B cell (primary cell): ENCODE results near the gene HMOX1. TPM values are rescaled to one million over a fixed set of nuclear protein-coding genes. Genes with fewer than 3 reads are reported as not detected.

ENCODE experiments used
- ATAC-seq: fragments of 200-7000 bp; cut with Tn5 transposase; one replicate; pipeline ENCODE4 v1.10.0; 2021; ENCODE audit warnings: low read depth, mild to moderate bottlenecking, moderate number of reproducible peaks, moderate library complexity
- CTCF ChIA-PET: fragments of 350-600 bp; sonication (Branson Sonifier 250); formaldehyde crosslinking; loops from one replicate; lab custom pipeline; 2021; ENCODE audit warnings: antibody characterized with exemption, inconsistent platforms; lab: Charles Lee
- POLR2A ChIA-PET: fragments of 350-600 bp; sonication (Branson Sonifier 250); formaldehyde crosslinking; loops from one replicate; lab custom pipeline; 2021; ENCODE audit warnings: antibody characterized with exemption; lab: Charles Lee
- DNase-seq: peaks from one replicate; pipeline ENCODE4 v3.0.0; 2013
- H2AFZ ChIP-seq: 2 replicates; pipeline ENCODE4 v1.6.1; 2012; ENCODE audit warnings: mild to moderate bottlenecking, low read depth, low read length; ENCODE audit not compliant: insufficient read depth, poor library complexity, severe bottlenecking
- H3K27ac ChIP-seq, 2 donors: 1 replicate in 1 of 2; 2 replicates in 1 of 2; pipeline ENCODE4 v1.5.1; 2012 to 2013; ENCODE audit warnings: low read length in 2 of 2, mild to moderate bottlenecking in 2 of 2, moderate library complexity in 1 of 2
- H3K27me3 ChIP-seq, 4 experiments: fragments of 200-600 bp in 1 of 4; sonication (generic) in 1 of 4; replicated peaks in 1 of 4; 1 replicate in 2 of 4; 2 replicates in 2 of 4; pipeline versions ENCODE4 v1.6.1 to v1.7.0; 2013 to 2016; ENCODE audit warnings: low read length in 3 of 4, mild to moderate bottlenecking in 2 of 4, mixed read lengths in 1 of 4, moderate library complexity in 1 of 4; ENCODE audit not compliant: insufficient read depth in 4 of 4, control insufficient read depth in 3 of 4; ENCODE audit errors: control extremely low read depth in 1 of 4
- H3K36me3 ChIP-seq, 2 experiments: replicated peaks in 1 of 2; 1 replicate in 1 of 2; 2 replicates in 1 of 2; pipeline versions ENCODE4 v1.6.1 to v1.7.1; 2013; ENCODE audit warnings: low read length in 1 of 2; ENCODE audit not compliant: insufficient read depth in 2 of 2, control insufficient read depth in 1 of 2; ENCODE audit errors: control extremely low read depth in 1 of 2, extremely low read depth in 1 of 2
- H3K4me1 ChIP-seq, 2 donors: fragments of 200-600 bp in 1 of 2; sonication (generic) in 1 of 2; 1 replicate in 1 of 2; 2 replicates in 1 of 2; pipeline versions ENCODE4 v1.5.1 to v1.6.1; 2013 to 2017; ENCODE audit warnings: low read length in 2 of 2; ENCODE audit not compliant: control insufficient read depth in 2 of 2, insufficient read depth in 2 of 2
- H3K4me2 ChIP-seq: replicated peaks from 2 replicates; pipeline ENCODE3; 2012; ENCODE audit warnings: mild to moderate bottlenecking, low read depth, low read length; ENCODE audit not compliant: poor library complexity, severe bottlenecking
- H3K4me3 ChIP-seq, 5 experiments: fragments of 200-600 bp in 1 of 5; sonication (generic) in 1 of 5; 1 replicate in 3 of 5; 2 replicates in 2 of 5; pipeline versions ENCODE4 v1.5.1 to v1.7.0; 2011 to 2016; ENCODE audit warnings: low read length in 4 of 5, mild to moderate bottlenecking in 4 of 5, low read depth in 2 of 5, control low read depth in 1 of 5, moderate library complexity in 1 of 5; ENCODE audit not compliant: insufficient read depth in 1 of 5; ENCODE audit errors: control extremely low read depth in 1 of 5, extremely low read depth in 1 of 5
- H3K79me2 ChIP-seq: fragments of 200-600 bp; sonication (generic); one replicate; pipeline ENCODE4 v1.6.0; 2016; ENCODE audit warnings: low read length; ENCODE audit not compliant: control insufficient read depth, insufficient read depth
- H3K9ac ChIP-seq: fragments of 200-600 bp; sonication (generic); 2 replicates; pipeline ENCODE4 v1.6.1; 2017; ENCODE audit warnings: mild to moderate bottlenecking, low read length, moderate library complexity
- H3K9me3 ChIP-seq, 3 donors: one replicate each; pipeline versions ENCODE4 v1.6.1 to v1.7.1; 2013; ENCODE audit warnings: low read length in 2 of 3; ENCODE audit not compliant: control insufficient read depth in 2 of 3, insufficient read depth in 1 of 3; ENCODE audit errors: control extremely low read depth in 1 of 3
- H4K20me1 ChIP-seq: 2 replicates; pipeline ENCODE4 v1.6.0; 2012; ENCODE audit warnings: mild to moderate bottlenecking, low read length; ENCODE audit not compliant: insufficient read depth, control insufficient read depth, poor library complexity, severe bottlenecking
- H3K27ac Mint-ChIP-seq: one replicate; pipeline ENCODE4 v1.8.0; 2021; ENCODE audit warnings: mixed read lengths
- H3K27me3 Mint-ChIP-seq: one replicate; pipeline ENCODE4 v1.8.0; 2021; ENCODE audit warnings: mixed read lengths
- H3K4me1 Mint-ChIP-seq: one replicate; pipeline ENCODE4 v1.8.0; 2021; ENCODE audit warnings: mixed read lengths
- H3K4me3 Mint-ChIP-seq: one replicate; pipeline ENCODE4 v1.8.0; 2021; ENCODE audit warnings: mixed read lengths
- H3K9me3 Mint-ChIP-seq: one replicate; pipeline ENCODE4 v1.8.0; 2022; ENCODE audit warnings: mixed read lengths; ENCODE audit not compliant: insufficient read depth
- EZH2 ChIP-seq: IDR thresholded peaks from 2 replicates; pipeline ENCODE4 v1.6.1; 2012; ENCODE audit warnings: borderline replicate concordance, low read depth, mild to moderate bottlenecking, moderate library complexity, low read length; ENCODE audit not compliant: insufficient read depth, poor library complexity, severe bottlenecking
- WGBS: methylation state at CpG from one replicate; pipeline ENCODE4 v1.1.5; 2013; ENCODE audit warnings: missing lambda C conversion rate; ENCODE audit not compliant: insufficient coverage; 5-methylcytosine and 5-hydroxymethylcytosine counted together
- intact Hi-C: fragments of 100-400 bp; cut with micrococcal nuclease; formaldehyde crosslinking; loops from one replicate; pipeline ENCODE4 v1.10.0; 2022
- polyA plus RNA-seq: library from polyadenylated mRNA; depleted of rRNA; stranded (reverse); fragments of >200 nt; gene quantifications from 2 replicates; pipeline ENCODE4 v1.2.3, GENCODE V29; 2012
- total RNA-seq, 2 donors: library from RNA; stranded (reverse); fragments of 120-200 nt in 1 of 2; gene quantifications; 1 replicate in 1 of 2; 2 replicates in 1 of 2; pipeline versions ENCODE4 v1.2.3 to v1.2.4, GENCODE V29; 2013 to 2022
- TF ChIP-seq, protein P1 (sequence below): fragments of 200-600 bp; IDR thresholded peaks from one replicate; pipeline ENCODE4 v1.8.0; 2022; ENCODE audit warnings: antibody characterized with exemption, mild to moderate bottlenecking

Gene HMOX1
- total and polyA plus RNA-seq, 2 donors (not counting 1 experiment from before 2014, with no cell fraction given), result 9.4 to 21.9 TPM

DNA sequence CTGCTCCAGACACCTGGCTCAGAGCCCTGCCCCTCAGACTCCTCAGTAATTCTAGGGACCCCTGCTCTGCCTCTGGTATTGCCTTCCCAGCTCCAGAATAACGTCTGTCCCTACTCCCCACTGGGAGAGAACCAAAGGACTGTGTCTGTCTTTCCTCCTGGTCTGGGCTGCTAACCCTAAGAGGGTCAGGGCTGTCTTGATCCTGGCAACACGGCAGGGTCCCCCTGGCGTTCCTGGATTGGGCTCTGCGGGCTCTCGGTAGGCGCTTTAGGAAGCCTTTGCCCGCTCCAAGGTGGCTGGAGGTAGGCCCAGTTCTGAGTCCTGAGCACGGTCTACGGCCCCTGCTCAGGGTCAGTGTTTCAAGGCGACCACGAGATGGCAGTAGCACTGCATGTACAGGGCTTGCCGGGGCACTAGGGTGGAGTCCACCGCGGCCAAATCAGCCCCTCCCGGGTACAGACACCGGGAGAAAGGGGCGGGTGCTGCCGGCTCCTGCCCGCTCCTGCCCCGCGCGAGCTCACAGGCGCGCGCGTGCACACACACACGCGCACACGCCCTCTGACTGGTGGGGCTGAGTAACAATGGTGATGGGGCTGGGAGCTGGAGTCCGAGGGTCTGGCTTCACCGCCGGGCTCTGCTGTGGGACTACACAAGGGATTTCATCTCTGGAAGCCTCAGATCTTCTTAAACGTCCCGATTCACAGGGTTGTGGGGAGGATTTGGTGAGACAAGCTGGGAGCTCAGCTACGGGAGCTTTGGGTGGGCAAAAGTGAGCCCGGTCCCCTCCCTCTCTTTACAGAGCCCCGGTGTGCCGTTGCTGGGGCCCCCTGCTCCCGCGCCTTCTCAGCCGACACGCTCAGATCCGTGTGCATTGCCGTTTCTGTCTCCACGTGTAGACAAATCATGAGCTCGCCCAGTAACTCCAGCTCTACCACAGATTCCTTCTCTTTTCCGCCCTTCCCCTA lies 30.1 kb upstream of the HMOX1 start:
- H2AFZ ChIP-seq, result peak overlapping the region; percentile 82
- peaks cover 0 to 2% (median 0%) of the 10 kb centered on the region in 3 donors for H3K9me3 ChIP-seq
- intact Hi-C loops, result loop anchor here (1.0 to 5.0 kb wide), 5 partner anchors 52 to 811 kb away; partner anchors contain the start of genes APOL3, HMGXB4, RASD2 and TOM1
- TF ChIP-seq EZH2, result no peak
- TF ChIP-seq, protein P1, sequence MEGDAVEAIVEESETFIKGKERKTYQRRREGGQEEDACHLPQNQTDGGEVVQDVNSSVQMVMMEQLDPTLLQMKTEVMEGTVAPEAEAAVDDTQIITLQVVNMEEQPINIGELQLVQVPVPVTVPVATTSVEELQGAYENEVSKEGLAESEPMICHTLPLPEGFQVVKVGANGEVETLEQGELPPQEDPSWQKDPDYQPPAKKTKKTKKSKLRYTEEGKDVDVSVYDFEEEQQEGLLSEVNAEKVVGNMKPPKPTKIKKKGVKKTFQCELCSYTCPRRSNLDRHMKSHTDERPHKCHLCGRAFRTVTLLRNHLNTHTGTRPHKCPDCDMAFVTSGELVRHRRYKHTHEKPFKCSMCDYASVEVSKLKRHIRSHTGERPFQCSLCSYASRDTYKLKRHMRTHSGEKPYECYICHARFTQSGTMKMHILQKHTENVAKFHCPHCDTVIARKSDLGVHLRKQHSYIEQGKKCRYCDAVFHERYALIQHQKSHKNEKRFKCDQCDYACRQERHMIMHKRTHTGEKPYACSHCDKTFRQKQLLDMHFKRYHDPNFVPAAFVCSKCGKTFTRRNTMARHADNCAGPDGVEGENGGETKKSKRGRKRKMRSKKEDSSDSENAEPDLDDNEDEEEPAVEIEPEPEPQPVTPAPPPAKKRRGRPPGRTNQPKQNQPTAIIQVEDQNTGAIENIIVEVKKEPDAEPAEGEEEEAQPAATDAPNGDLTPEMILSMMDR, result peak; percentile 88
- Mint-ChIP-seq H3K27ac (peak overlapping the region; percentile 99), H3K27me3 (no peaks in the 10 kb centered on the region), H3K4me1 (peaks cover 50% of the 10 kb centered on the region), H3K9me3 (no peaks in the 10 kb centered on the region), H3K4me3 (peak overlapping the region; percentile 90)
- H4K20me1 ChIP-seq, result no peaks in the 10 kb centered on the region
- H3K27ac ChIP-seq, result peak overlapping the region; percentile 92 to 95
- no peaks in the 10 kb centered on the region for H3K79me2 ChIP-seq
- POLR2A ChIA-PET, result interaction anchor here (0.6 to 3.8 kb wide), 8 partner anchors 10 to 60 kb away, joined by 3 to 94 read pairs (median 8); partner anchors contain the start of gene TOM1
- DNase-seq (peak; percentile 92), ATAC-seq (peak; percentile 59)
- peak overlapping the region; percentile 98 for H3K4me2 ChIP-seq
- CTCF ChIA-PET, result interaction anchor here (0.6 to 13.9 kb wide), 32 partner anchors 10 to 814 kb away, joined by 3 to 311 read pairs (median 4); partner anchors contain the start of genes HMOX1, MCM5 and RASD2
- peak overlapping the region; percentile 53 to 82 (median 56) for H3K4me3 ChIP-seq
- no peaks in the 10 kb centered on the region for H3K36me3 ChIP-seq
- H3K27me3 ChIP-seq, result no peaks in the 10 kb centered on the region
- peak overlapping the region; percentile 73 for H3K9ac ChIP-seq
- peaks cover 38 to 51% of the 10 kb centered on the region in 2 donors for H3K4me1 ChIP-seq
- WGBS, result 5% methylated on average over 47 of the region's 47 CpGs
